HG03025 (cell line): ENCODE results near the gene CHKB.

Experiments
- ATAC-seq: cut with Tn5 transposase; IDR thresholded peaks from one replicate; pipeline ENCODE4 v1.9.1; 2021; ENCODE audit warnings: mild to moderate bottlenecking, moderate library complexity; ENCODE audit not compliant: unreplicated experiment, low FRiP score

The CHKB gene

GRCh38 chr22:50576806-50577696 is 5.6 kb downstream of the CHKB start:
- ATAC-seq: no peak

GRCh38 chr22:50576070-50576469 is 6.6 kb downstream of the CHKB start:
- no peak for ATAC-seq

- ATAC-seq: no peak
These were observed 7.2 kb downstream of the CHKB start for GRCh38 chr22:50575426-50575941.

- no peak for ATAC-seq
These were observed 8.3 kb downstream of the CHKB start for GRCh38 chr22:50574383-50574755.

GRCh38 chr22:50573491-50574382 is 8.9 kb downstream of the CHKB start:
- ATAC-seq: no peak

- no peak for ATAC-seq
These were observed 9.7 kb downstream of the CHKB start for GRCh38 chr22:50572965-50573364.

- ATAC-seq: no peak
These were observed 11.1 kb downstream of the CHKB start for GRCh38 chr22:50571264-50572175.

GRCh38 chr22:50570861-50571260 is 11.8 kb downstream of the CHKB start:
- no peak for ATAC-seq

GRCh38 chr22:50569896-50570535 is 12.6 kb downstream of the CHKB start:
- ATAC-seq: no peak

- ATAC-seq: no peak
These were observed 13.6 kb downstream of the CHKB start for GRCh38 chr22:50569041-50569459.

- ATAC-seq: no peak
These were observed 14.0 kb downstream of the CHKB start for GRCh38 chr22:50568626-50569025.

GRCh38 chr22:50567721-50568252 is 14.9 kb downstream of the CHKB start:
- ATAC-seq: no peak

- no peak for ATAC-seq
These were observed 18.4 kb downstream of the CHKB start for GRCh38 chr22:50564289-50564688.

GRCh38 chr22:50563413-50564160 is 19.1 kb downstream of the CHKB start:
- no peak for ATAC-seq

GRCh38 chr22:50562523-50563412 is 19.9 kb downstream of the CHKB start, which contains the start of gene SYCE3:
Gene SYCE3 (minus strand): TSS chr22:50562919. CDS start chr22:50556405, 6,514 bp downstream.
- ATAC-seq: peak; percentile 91

- no peak for ATAC-seq
These were observed 21.0 kb downstream of the CHKB start for GRCh38 chr22:50561401-50562358.
